ENCODE measurements around the gene CRYBA4.

DNA sequence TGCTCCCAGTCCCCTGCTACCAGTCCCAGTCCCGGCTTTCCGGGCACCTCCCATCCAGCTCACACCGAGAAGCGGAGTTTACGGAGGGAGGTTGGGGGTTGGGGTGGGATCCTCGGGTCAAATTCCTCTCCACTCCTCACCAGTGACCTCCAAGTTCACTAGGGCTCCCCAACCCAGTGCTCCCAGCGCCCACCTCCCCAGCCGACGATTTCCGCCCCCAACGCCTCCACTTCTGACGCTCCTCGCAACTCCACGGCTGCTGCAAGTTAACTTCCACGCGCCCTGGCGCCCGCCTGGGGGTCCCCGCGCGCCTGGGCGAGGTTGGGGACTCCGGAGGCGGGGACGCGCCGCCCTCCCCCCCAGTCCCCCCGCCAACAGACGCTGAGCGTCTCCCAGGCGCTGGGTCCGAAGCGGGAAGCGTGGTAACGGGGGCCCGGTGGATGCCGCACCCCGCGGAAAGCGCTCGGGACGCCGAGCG, 32.4 kb upstream of the CRYBA4 start:
- TF ChIP-seq, protein P1, sequence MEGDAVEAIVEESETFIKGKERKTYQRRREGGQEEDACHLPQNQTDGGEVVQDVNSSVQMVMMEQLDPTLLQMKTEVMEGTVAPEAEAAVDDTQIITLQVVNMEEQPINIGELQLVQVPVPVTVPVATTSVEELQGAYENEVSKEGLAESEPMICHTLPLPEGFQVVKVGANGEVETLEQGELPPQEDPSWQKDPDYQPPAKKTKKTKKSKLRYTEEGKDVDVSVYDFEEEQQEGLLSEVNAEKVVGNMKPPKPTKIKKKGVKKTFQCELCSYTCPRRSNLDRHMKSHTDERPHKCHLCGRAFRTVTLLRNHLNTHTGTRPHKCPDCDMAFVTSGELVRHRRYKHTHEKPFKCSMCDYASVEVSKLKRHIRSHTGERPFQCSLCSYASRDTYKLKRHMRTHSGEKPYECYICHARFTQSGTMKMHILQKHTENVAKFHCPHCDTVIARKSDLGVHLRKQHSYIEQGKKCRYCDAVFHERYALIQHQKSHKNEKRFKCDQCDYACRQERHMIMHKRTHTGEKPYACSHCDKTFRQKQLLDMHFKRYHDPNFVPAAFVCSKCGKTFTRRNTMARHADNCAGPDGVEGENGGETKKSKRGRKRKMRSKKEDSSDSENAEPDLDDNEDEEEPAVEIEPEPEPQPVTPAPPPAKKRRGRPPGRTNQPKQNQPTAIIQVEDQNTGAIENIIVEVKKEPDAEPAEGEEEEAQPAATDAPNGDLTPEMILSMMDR (IDR thresholded peaks at IDR 0.05) = no peak
- no peak for TF ChIP-seq POLR2A (IDR thresholded peaks at IDR 0.05)
- no peak for TF ChIP-seq POLR2AphosphoS5 (IDR thresholded peaks at IDR 0.05)
